CD4-positive, alpha-beta T cell treated with Interleukin-15 for 4 hours (primary cell): ENCODE data around the gene GRAMD2A.

ENCODE experiments used
- DNase-seq: peaks from one replicate; pipeline ENCODE4 v3.0.0-alpha.2; 2020; ENCODE audit warnings: low spot score

GRAMD2A gene

GRCh38 chr15:72217216-72217615 lies 19.6 kb upstream of the GRAMD2A start:
- no peak for DNase-seq

GRCh38 chr15:72216079-72216478 lies 18.5 kb upstream of the GRAMD2A start:
- no peak for DNase-seq

- no peak for DNase-seq
Observed at GRCh38 chr15:72207558-72208085, 10.0 kb upstream of the GRAMD2A start.

GRCh38 chr15:72206677-72207000 lies 9.1 kb upstream of the GRAMD2A start:
- no peak for DNase-seq

GRCh38 chr15:72205896-72206676 lies 8.5 kb upstream of the GRAMD2A start:
- no peak for DNase-seq

- no peak for DNase-seq
Observed at GRCh38 chr15:72205273-72205672, 7.7 kb upstream of the GRAMD2A start.

- no peak for DNase-seq
Observed at GRCh38 chr15:72203507-72203837, 5.9 kb upstream of the GRAMD2A start.

GRCh38 chr15:72202801-72203506 lies 5.4 kb upstream of the GRAMD2A start:
- no peak for DNase-seq

GRCh38 chr15:72202302-72202701 lies 4.7 kb upstream of the GRAMD2A start:
- DNase-seq: no peak

- DNase-seq: no peak
Observed at GRCh38 chr15:72201391-72201921, 3.9 kb upstream of the GRAMD2A start.

- DNase-seq: no peak
Observed at GRCh38 chr15:72200395-72201237, 3.0 kb upstream of the GRAMD2A start.

GRCh38 chr15:72199721-72200212 lies 2.2 kb upstream of the GRAMD2A start:
- DNase-seq: peak; percentile 80

GRCh38 chr15:72199205-72199515 lies 1.6 kb upstream of the GRAMD2A start:
- DNase-seq: no peak

GRCh38 chr15:72198356-72199204 lies 993 bp upstream of the GRAMD2A start:
- no peak for DNase-seq

GRCh38 chr15:72197041-72197459 lies 537 bp downstream of the GRAMD2A start:
- DNase-seq: no peak

- no peak for DNase-seq
Observed at GRCh38 chr15:72196409-72197040, 1.1 kb downstream of the GRAMD2A start.

GRCh38 chr15:72195101-72195511 lies 2.5 kb downstream of the GRAMD2A start:
- DNase-seq: no peak

- no peak for DNase-seq
Observed at GRCh38 chr15:72193836-72194396, 3.7 kb downstream of the GRAMD2A start.

GRCh38 chr15:72192416-72192815 lies 5.2 kb downstream of the GRAMD2A start:
- DNase-seq: no peak

- DNase-seq: no peak
Observed at GRCh38 chr15:72189250-72189902, 8.2 kb downstream of the GRAMD2A start.
